Endodermal cell (in vitro differentiated cells): Measurements from ENCODE around the gene CCNJL. TPM values are rescaled to one million over a fixed set of nuclear protein-coding genes. Genes with fewer than 3 reads are reported as not detected.
A peak's percentile ranks its signal among the peaks of the same experiment; 100 is the strongest.

Source experiments
- DNase-seq: peaks from one replicate; pipeline ENCODE4 v3.0.0-alpha.2; 2017
- H3K27ac ChIP-seq: 2 replicates; pipeline ENCODE4 v1.5.1; 2013; ENCODE audit warnings: mild to moderate bottlenecking, low read depth, low read length, moderate library complexity
- H3K27me3 ChIP-seq: 2 replicates; pipeline ENCODE4 v1.6.1; 2013; ENCODE audit warnings: mild to moderate bottlenecking, low read length, moderate library complexity; ENCODE audit not compliant: insufficient read depth, control insufficient read depth, poor library complexity, severe bottlenecking
- H3K36me3 ChIP-seq: 2 replicates; pipeline ENCODE4 v1.7.0; 2013; ENCODE audit warnings: mild to moderate bottlenecking, low read length, moderate library complexity; ENCODE audit not compliant: control insufficient read depth, insufficient read depth
- H3K4me1 ChIP-seq: one replicate; pipeline ENCODE4 v1.7.0; 2013; ENCODE audit warnings: low read length; ENCODE audit not compliant: control insufficient read depth, insufficient read depth
- H3K4me3 ChIP-seq: 2 replicates; pipeline ENCODE4 v1.5.1; 2013; ENCODE audit warnings: mild to moderate bottlenecking, low read length, moderate library complexity
- H3K9ac ChIP-seq: 2 replicates; pipeline ENCODE4 v1.6.1; 2013; ENCODE audit warnings: mild to moderate bottlenecking, low read length, moderate library complexity; ENCODE audit not compliant: poor library complexity, severe bottlenecking; ENCODE audit errors: extremely low read depth
- H3K9me3 ChIP-seq: 2 replicates; pipeline ENCODE4 v1.6.1; 2013; ENCODE audit warnings: mild to moderate bottlenecking, low read length, moderate library complexity; ENCODE audit not compliant: control insufficient read depth
- H3K27ac Mint-ChIP-seq: 2 replicates; pipeline ENCODE4 v1.8.0; 2020; ENCODE audit warnings: mixed read lengths
- H3K27me3 Mint-ChIP-seq: 2 replicates; pipeline ENCODE4 v1.8.0; 2021; ENCODE audit warnings: mild to moderate bottlenecking, mixed read lengths; ENCODE audit not compliant: insufficient read depth
- H3K36me3 Mint-ChIP-seq: 2 replicates; pipeline ENCODE4 v1.8.0; 2020; ENCODE audit warnings: low read depth, mixed read lengths
- H3K4me1 Mint-ChIP-seq: 2 replicates; pipeline ENCODE4 v1.8.0; 2020; ENCODE audit warnings: mixed read lengths
- H3K4me3 Mint-ChIP-seq: 2 replicates; pipeline ENCODE4 v1.8.0; 2020; ENCODE audit warnings: mild to moderate bottlenecking, moderate library complexity, mixed read lengths
- H3K9me3 Mint-ChIP-seq: 2 replicates; pipeline ENCODE4 v1.8.0; 2020; ENCODE audit warnings: mild to moderate bottlenecking, mixed read lengths
- CTCF ChIP-seq: fragments of 200-600 bp; sonication (generic); conservative IDR thresholded peaks from 2 replicates; pipeline ENCODE4 v1.5.0; 2021; ENCODE audit warnings: antibody characterized with exemption, mild to moderate bottlenecking
- WGBS, 2 experiments: methylation state at CpG; one replicate each; pipeline versions ENCODE4 v1.1.5 to v1.1.7; 2013; ENCODE audit warnings: missing lambda C conversion rate in 2 of 2, mixed read lengths in 1 of 2; ENCODE audit not compliant: insufficient coverage in 1 of 2, insufficient read length in 1 of 2; 5-methylcytosine and 5-hydroxymethylcytosine counted together
- total RNA-seq, 2 donors: library from RNA; stranded (reverse); fragmentation: NEBNext Ultra II Directional in 1 of 2; extraction: Animal tissue kit (Norgen Biotek cat#: 25700) in 1 of 2; gene quantifications; 2 replicates in 1 of 2; 3 replicates in 1 of 2; pipeline ENCODE4 v1.2.1, GENCODE V29; 2021

Gene CCNJL
- total RNA-seq, 2 donors from 2014 or later = 14.1 to 18.7 TPM

- no peak for DNase-seq
- no peaks in the 10 kb centered on the region for H3K9me3 ChIP-seq
- H3K9me3 Mint-ChIP-seq = no peaks in the 10 kb centered on the region
- no peak overlapping the region for H3K9ac ChIP-seq
- peaks cover 4% of the 10 kb centered on the region for H3K4me1 ChIP-seq
- 76% methylated on average over 2 of the region's 2 CpGs; no CpG with 5 or more reads in 1 of the 2 experiments for WGBS, 2 experiments
- H3K27ac ChIP-seq = no peak overlapping the region
- TF ChIP-seq CTCF = no peak
- peaks cover 20% of the 10 kb centered on the region for H3K4me1 Mint-ChIP-seq
- no peaks in the 10 kb centered on the region for H3K36me3 ChIP-seq
- H3K36me3 Mint-ChIP-seq = no peaks in the 10 kb centered on the region
- H3K27me3 ChIP-seq = no peaks in the 10 kb centered on the region
- H3K4me3 ChIP-seq = no peak overlapping the region
- no peak overlapping the region for H3K27ac Mint-ChIP-seq
- no peak overlapping the region for H3K4me3 Mint-ChIP-seq
- no peaks in the 10 kb centered on the region for H3K27me3 Mint-ChIP-seq
Measured at GRCh38 chr5:160324886-160325285, 12.5 kb upstream of the CCNJL start.

DNA sequence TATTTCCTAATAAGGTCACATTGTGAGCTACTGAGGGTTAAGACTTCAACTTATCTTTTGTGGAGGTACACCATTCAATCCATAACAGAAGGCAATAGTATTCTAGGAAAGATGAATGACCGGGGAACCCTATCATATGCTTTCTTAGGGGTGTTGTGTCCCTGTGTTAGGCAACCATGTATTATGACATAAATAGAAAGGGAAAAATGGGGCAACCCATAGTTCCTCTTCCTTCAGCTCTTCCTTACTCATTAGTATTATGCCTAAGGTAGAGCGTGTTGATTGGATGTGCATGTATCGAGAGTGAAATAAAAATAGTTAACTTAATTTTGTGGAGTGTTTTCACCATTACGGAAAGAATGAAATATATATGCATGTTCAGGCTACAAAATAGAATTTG lies 6.0 kb upstream of the CCNJL start:
- peaks cover 4% of the 10 kb centered on the region for H3K4me1 ChIP-seq
- H3K9me3 ChIP-seq = no peaks in the 10 kb centered on the region
- 67 to 99% methylated on average over 1 to 4 of the region's 4 CpGs for WGBS, 2 experiments
- H3K36me3 ChIP-seq = no peaks in the 10 kb centered on the region
- no peaks in the 10 kb centered on the region for H3K36me3 Mint-ChIP-seq
- no peak for TF ChIP-seq CTCF
- peaks cover 20% of the 10 kb centered on the region for H3K4me1 Mint-ChIP-seq
- no peaks in the 10 kb centered on the region for H3K27me3 ChIP-seq
- H3K27me3 Mint-ChIP-seq = peaks cover 2% of the 10 kb centered on the region
- no peaks in the 10 kb centered on the region for H3K9me3 Mint-ChIP-seq
- H3K4me3 Mint-ChIP-seq = no peak overlapping the region
- no peak overlapping the region for H3K9ac ChIP-seq
- no peak for DNase-seq
- no peak overlapping the region for H3K27ac Mint-ChIP-seq
- H3K27ac ChIP-seq = no peak overlapping the region
- H3K4me3 ChIP-seq = no peak overlapping the region

GRCh38 chr5:160317434-160317833 lies 5.1 kb upstream of the CCNJL start:
- H3K27me3 ChIP-seq = no peaks in the 10 kb centered on the region
- no peaks in the 10 kb centered on the region for H3K36me3 ChIP-seq
- Mint-ChIP-seq H3K4me3 (no peak overlapping the region), H3K27ac (peak overlapping the region; percentile 45), H3K36me3 (no peaks in the 10 kb centered on the region), H3K4me1 (peaks cover 27% of the 10 kb centered on the region), H3K27me3 (peaks cover 2% of the 10 kb centered on the region), H3K9me3 (no peaks in the 10 kb centered on the region)
- TF ChIP-seq CTCF = no peak
- H3K4me3 ChIP-seq = no peak overlapping the region
- H3K9ac ChIP-seq = no peak overlapping the region
- WGBS, 2 experiments = 93 to 94% methylated on average over 5 of the region's 5 CpGs
- H3K27ac ChIP-seq = no peak overlapping the region
- H3K9me3 ChIP-seq = no peaks in the 10 kb centered on the region
- peaks cover 4% of the 10 kb centered on the region for H3K4me1 ChIP-seq
- no peak for DNase-seq
